ENCODE results near the gene MDGA2.

The MDGA2 gene

DNA sequence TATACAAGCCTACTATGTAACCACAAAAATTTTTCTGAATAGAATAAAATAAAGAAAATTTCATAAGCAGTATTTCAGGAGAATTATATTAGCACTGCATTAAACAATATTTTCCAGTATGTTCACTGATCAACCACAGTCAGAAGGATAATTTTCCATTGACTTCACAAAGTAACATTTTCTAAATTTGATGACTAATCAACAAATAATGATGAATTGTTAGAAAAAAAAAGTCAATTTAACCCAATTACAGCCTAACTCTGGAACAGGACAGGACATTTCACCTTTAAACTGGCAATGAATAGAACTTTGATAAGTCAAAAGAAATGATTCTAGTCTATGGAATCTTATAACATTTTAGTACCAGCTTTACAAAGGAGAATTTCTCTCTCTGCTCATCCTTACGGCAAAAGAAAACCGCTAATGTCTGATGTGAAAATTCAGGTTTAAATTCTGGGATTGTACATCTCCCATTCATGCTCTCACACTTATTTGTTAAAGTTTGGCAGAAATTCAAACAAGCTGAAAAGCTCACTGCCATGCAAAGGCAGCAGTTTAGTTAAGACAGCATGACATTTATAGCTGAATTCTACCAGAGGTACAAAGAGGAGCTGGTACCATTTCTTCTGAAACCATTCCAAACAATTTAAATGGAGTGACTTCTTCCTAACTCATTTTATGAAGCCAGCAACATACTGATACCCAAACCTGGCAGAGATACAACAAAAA is 84.5 kb downstream of the MDGA2 start:
- CTCF ChIA-PET: no interaction called here
- no peak for TF ChIP-seq NFRKB (IDR thresholded peaks at IDR 0.05)
- TF ChIP-seq HDGF (IDR thresholded peaks at IDR 0.05; ENCODE audit: borderline replicate concordance): no peak
- TF ChIP-seq SUZ12 (IDR thresholded peaks at IDR 0.05): no peak
- TF ChIP-seq FOXK2 (IDR thresholded peaks at IDR 0.05): no peak
- TF ChIP-seq SP1 (IDR thresholded peaks at IDR 0.05): no peak
- TF ChIP-seq ARNT (IDR thresholded peaks at IDR 0.05): no peak
- TF ChIP-seq LEF1 (IDR thresholded peaks at IDR 0.05; ENCODE audit: borderline replicate concordance): no peak
- no peak for TF ChIP-seq ZNF384 (IDR thresholded peaks at IDR 0.05)
- TF ChIP-seq FOXA1 (IDR thresholded peaks at IDR 0.05): no peak
- no peak for DNase-seq (ENCODE audit: extremely low spot score)
- POLR2A ChIA-PET: no interaction called here

DNA sequence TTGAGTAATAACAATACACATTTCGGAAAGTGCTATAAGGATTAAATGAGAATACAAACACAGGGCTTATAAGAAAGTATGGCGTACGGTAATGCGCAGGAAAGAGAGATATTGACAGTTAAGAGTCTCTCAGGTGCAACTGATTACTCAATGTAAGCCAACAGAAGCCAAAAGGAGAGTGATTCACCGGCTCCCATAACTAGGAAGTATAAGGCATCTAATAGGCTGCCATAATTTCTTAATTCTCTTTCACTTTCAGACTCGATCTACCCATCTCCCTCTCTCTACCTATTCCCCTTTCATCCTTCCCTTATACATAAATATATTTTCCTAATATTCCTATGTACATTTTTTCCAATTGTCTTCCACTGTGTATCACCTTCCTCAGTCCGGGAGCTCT is 90.0 kb downstream of the MDGA2 start:
- CTCF ChIA-PET: interaction anchor here (0.6 to 1.2 kb wide), 2 partner anchors 11 to 63 kb away, joined by 3 read pairs; no protein-coding TSS in a partner anchor
- TF ChIP-seq CTBP1 (IDR thresholded peaks at IDR 0.05; ENCODE audit: borderline replicate concordance): no peak
- TF ChIP-seq ZNF384 (IDR thresholded peaks at IDR 0.05): no peak
- TF ChIP-seq FOXM1 (IDR thresholded peaks at IDR 0.05; ENCODE audit: borderline replicate concordance): no peak
- TF ChIP-seq ARNT (IDR thresholded peaks at IDR 0.05): no peak
- no peak for TF ChIP-seq TARDBP (IDR thresholded peaks at IDR 0.05)
- no peak for TF ChIP-seq HDGF (IDR thresholded peaks at IDR 0.05; ENCODE audit: borderline replicate concordance)
- TF ChIP-seq FOXK2 (IDR thresholded peaks at IDR 0.05): no peak
- no peak for TF ChIP-seq L3MBTL2 (conservative IDR thresholded peaks at IDR 0.05)
- TF ChIP-seq FOXA1 (IDR thresholded peaks at IDR 0.05): no peak
- TF ChIP-seq ELF4 (IDR thresholded peaks at IDR 0.05): no peak
- TF ChIP-seq NFRKB (IDR thresholded peaks at IDR 0.05): no peak
- POLR2A ChIA-PET: no interaction called here
- DNase-seq (ENCODE audit: extremely low spot score): no peak

DNA sequence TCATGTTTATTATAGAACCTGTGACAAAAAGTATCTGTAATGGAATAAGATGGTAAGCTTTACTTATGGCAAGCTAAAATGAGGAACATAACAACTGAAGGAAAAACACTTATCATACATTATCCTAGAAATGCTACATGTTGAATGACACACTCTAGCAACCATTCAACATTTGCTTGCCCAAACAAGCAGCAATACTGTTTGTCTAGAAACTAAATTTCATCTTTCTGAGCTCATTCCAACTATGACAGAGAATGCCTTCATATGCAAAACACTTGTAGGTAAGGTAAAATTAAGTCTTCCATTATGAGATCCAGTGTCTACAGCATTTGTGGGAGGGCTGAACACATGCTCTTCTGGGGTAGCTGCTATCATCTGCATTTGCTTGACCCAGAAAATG is 108.1 kb downstream of the MDGA2 start:
- DNase-seq (ENCODE audit: extremely low spot score): no peak
- no peak for TF ChIP-seq FOXA1 (IDR thresholded peaks at IDR 0.05)
- TF ChIP-seq ARNT (IDR thresholded peaks at IDR 0.05): no peak
- TF ChIP-seq FOXM1 (IDR thresholded peaks at IDR 0.05; ENCODE audit: borderline replicate concordance): no peak
- TF ChIP-seq SP1 (IDR thresholded peaks at IDR 0.05): no peak
- TF ChIP-seq BHLHE40 (IDR thresholded peaks at IDR 0.05; ENCODE audit: borderline replicate concordance): no peak
- TF ChIP-seq CTBP1 (IDR thresholded peaks at IDR 0.05; ENCODE audit: borderline replicate concordance): no peak
- no peak for TF ChIP-seq SUZ12 (IDR thresholded peaks at IDR 0.05)
- no peak for TF ChIP-seq TARDBP (IDR thresholded peaks at IDR 0.05)
- TF ChIP-seq FOXK2 (IDR thresholded peaks at IDR 0.05): no peak
- TF ChIP-seq, protein P1, sequence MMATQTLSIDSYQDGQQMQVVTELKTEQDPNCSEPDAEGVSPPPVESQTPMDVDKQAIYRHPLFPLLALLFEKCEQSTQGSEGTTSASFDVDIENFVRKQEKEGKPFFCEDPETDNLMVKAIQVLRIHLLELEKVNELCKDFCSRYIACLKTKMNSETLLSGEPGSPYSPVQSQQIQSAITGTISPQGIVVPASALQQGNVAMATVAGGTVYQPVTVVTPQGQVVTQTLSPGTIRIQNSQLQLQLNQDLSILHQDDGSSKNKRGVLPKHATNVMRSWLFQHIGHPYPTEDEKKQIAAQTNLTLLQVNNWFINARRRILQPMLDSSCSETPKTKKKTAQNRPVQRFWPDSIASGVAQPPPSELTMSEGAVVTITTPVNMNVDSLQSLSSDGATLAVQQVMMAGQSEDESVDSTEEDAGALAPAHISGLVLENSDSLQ (IDR thresholded peaks at IDR 0.05): no peak
- no peak for TF ChIP-seq LEF1 (IDR thresholded peaks at IDR 0.05; ENCODE audit: borderline replicate concordance)
- TF ChIP-seq L3MBTL2 (conservative IDR thresholded peaks at IDR 0.05): no peak
- no peak for TF ChIP-seq NFRKB (IDR thresholded peaks at IDR 0.05)
- TF ChIP-seq ZNF384 (IDR thresholded peaks at IDR 0.05): no peak
- TF ChIP-seq ELF4 (IDR thresholded peaks at IDR 0.05): no peak
- TF ChIP-seq HDGF (IDR thresholded peaks at IDR 0.05; ENCODE audit: borderline replicate concordance): no peak
- ChIA-PET CTCF (interaction anchor here (0.6 kb wide), 1 partner anchor 11 kb away, joined by 3 read pairs; no protein-coding TSS in a partner anchor), POLR2A (no interaction called here)

GRCh38 chr14:47557894-47558293 is 117.5 kb downstream of the MDGA2 start:
- CTCF ChIA-PET: no interaction called here

GRCh38 chr14:47555333-47555732 is 120.1 kb downstream of the MDGA2 start:
- no peak for DNase-seq (ENCODE audit: extremely low spot score)
- CTCF ChIA-PET: no interaction called here
- POLR2A ChIA-PET: no interaction called here
- TF ChIP-seq ARNT (IDR thresholded peaks at IDR 0.05) (no peak), TARDBP (IDR thresholded peaks at IDR 0.05) (no peak), L3MBTL2 (conservative IDR thresholded peaks at IDR 0.05) (no peak), NFRKB (IDR thresholded peaks at IDR 0.05) (no peak), FOXM1 (IDR thresholded peaks at IDR 0.05; ENCODE audit: borderline replicate concordance) (no peak), FOXA1 (IDR thresholded peaks at IDR 0.05) (no peak), HDGF (IDR thresholded peaks at IDR 0.05; ENCODE audit: borderline replicate concordance) (no peak), BHLHE40 (IDR thresholded peaks at IDR 0.05; ENCODE audit: borderline replicate concordance) (no peak), SUZ12 (IDR thresholded peaks at IDR 0.05) (no peak), ELF4 (IDR thresholded peaks at IDR 0.05) (no peak), ZNF384 (IDR thresholded peaks at IDR 0.05) (no peak), LEF1 (IDR thresholded peaks at IDR 0.05; ENCODE audit: borderline replicate concordance) (no peak), SP1 (IDR thresholded peaks at IDR 0.05) (no peak), CTBP1 (IDR thresholded peaks at IDR 0.05; ENCODE audit: borderline replicate concordance) (no peak), FOXK2 (IDR thresholded peaks at IDR 0.05) (no peak)
- TF ChIP-seq, protein P1 (IDR thresholded peaks at IDR 0.05): no peak

More at GRCh38 chr14:47557894-47558293, 117.5 kb downstream of the MDGA2 start:
- TF ChIP-seq HDGF (IDR thresholded peaks at IDR 0.05; ENCODE audit: borderline replicate concordance) (no peak), NFRKB (IDR thresholded peaks at IDR 0.05) (no peak), SP1 (IDR thresholded peaks at IDR 0.05) (no peak), ARNT (IDR thresholded peaks at IDR 0.05) (no peak), FOXK2 (IDR thresholded peaks at IDR 0.05) (no peak), LEF1 (IDR thresholded peaks at IDR 0.05; ENCODE audit: borderline replicate concordance) (no peak), CTBP1 (IDR thresholded peaks at IDR 0.05; ENCODE audit: borderline replicate concordance) (no peak), ELF4 (IDR thresholded peaks at IDR 0.05) (no peak), FOXM1 (IDR thresholded peaks at IDR 0.05; ENCODE audit: borderline replicate concordance) (no peak), BHLHE40 (IDR thresholded peaks at IDR 0.05; ENCODE audit: borderline replicate concordance) (no peak), TARDBP (IDR thresholded peaks at IDR 0.05) (no peak), ZNF384 (IDR thresholded peaks at IDR 0.05) (no peak), SUZ12 (IDR thresholded peaks at IDR 0.05) (no peak), L3MBTL2 (conservative IDR thresholded peaks at IDR 0.05) (no peak), FOXA1 (IDR thresholded peaks at IDR 0.05) (no peak)
- TF ChIP-seq, protein P1 (IDR thresholded peaks at IDR 0.05): no peak
- POLR2A ChIA-PET: no interaction called here
- DNase-seq (ENCODE audit: extremely low spot score): no peak
